AG09319 (cell line): ENCODE measurements around the gene IYD.
A peak's percentile ranks its signal among the peaks of the same experiment; 100 is the strongest.

Experiments
- DNase-seq: peaks from one replicate; pipeline ENCODE4 v3.0.0-alpha.2; 2010; ENCODE audit warnings: low read depth; ENCODE audit errors: extremely low read depth
- CTCF ChIP-seq: IDR thresholded peaks from 2 replicates; pipeline ENCODE4 v1.5.1; 2011; ENCODE audit warnings: low read depth, mild to moderate bottlenecking, inconsistent platforms, low read length, moderate library complexity

Gene IYD

GRCh38 chr6:150395388-150396009 lies 26.7 kb downstream of the IYD start:
- DNase-seq: no peak
- peak; percentile 69 for TF ChIP-seq CTCF

- DNase-seq: no peak
- TF ChIP-seq CTCF: no peak
Observed at GRCh38 chr6:150403458-150404246, 34.8 kb downstream of the IYD start.

GRCh38 chr6:150406948-150407347 lies 38.1 kb downstream of the IYD start:
- DNase-seq: no peak
- no peak for TF ChIP-seq CTCF

- no peak for DNase-seq
Observed at GRCh38 chr6:150408842-150409241, 40.0 kb downstream of the IYD start.

GRCh38 chr6:150409576-150410066 lies 40.8 kb downstream of the IYD start:
- DNase-seq: no peak

More at GRCh38 chr6:150408842-150409241, 40.0 kb downstream of the IYD start:
- no peak for TF ChIP-seq CTCF

GRCh38 chr6:150410399-150410798 lies 41.6 kb downstream of the IYD start:
- DNase-seq: no peak
- no peak for TF ChIP-seq CTCF

More at GRCh38 chr6:150409576-150410066, 40.8 kb downstream of the IYD start:
- TF ChIP-seq CTCF: no peak

- no peak for DNase-seq
- TF ChIP-seq CTCF: no peak
Observed at GRCh38 chr6:150410906-150411305, 42.1 kb downstream of the IYD start.
